ENCODE measurements around the gene FOXP2. TPM values are rescaled to one million over a fixed set of nuclear protein-coding genes. Genes with fewer than 3 reads are reported as not detected.
"Not testable (repeated sequence)": the region's sequence is repeated elsewhere in the genome, so short reads cannot be mapped to it uniquely, and the experiment has no call there.

Gene FOXP2
- polyA plus RNA-seq, 6 donors from 2014 or later, result not detected

- not testable (repeated sequence) for H3K4me3 Mint-ChIP-seq; H3K27ac Mint-ChIP-seq; H3K36me3 Mint-ChIP-seq; DNase-seq; H3K9me3 Mint-ChIP-seq; H3K4me1 Mint-ChIP-seq; H3K27me3 Mint-ChIP-seq; ATAC-seq (ENCODE audit: low read depth in 2 of 2)
Measured at GRCh38 chr7:114497491-114497890, 82.9 kb downstream of the FOXP2 start.

DNA sequence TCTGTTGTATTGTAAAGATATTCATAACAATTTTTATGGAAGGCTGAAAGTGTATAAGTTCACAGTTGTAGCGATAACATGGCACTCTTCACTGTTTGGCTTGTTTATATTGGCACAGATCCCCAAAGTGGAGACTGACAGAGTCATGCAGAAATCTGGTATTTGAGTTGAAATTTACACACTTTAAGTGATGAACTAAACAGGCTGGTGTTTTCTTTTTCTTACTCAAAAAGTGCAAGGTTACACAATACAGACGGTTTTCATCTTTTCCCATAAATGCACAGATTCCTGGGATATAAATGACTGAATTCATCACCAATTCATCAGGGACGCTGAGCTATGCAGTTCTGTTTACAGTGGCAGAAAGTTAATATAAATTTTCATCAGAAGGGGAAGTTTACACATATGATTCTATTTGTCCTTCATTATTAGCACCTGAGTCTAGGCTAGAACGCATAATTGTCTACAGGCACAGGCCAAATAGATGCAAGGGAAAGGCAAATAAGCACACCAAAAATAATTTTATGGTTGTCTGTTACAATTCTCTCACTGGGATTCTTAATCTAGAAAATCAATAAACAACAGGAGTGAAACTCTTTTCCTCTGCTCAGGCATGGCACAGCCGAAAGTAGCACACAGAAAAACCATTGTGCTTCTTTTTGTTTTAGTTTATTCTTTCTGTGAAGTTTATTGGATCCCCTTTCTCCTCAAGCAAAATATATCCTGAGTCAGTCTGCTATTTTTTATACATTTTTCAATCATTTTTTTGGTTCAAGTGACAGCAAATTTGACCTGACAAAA, 88.0 kb downstream of the FOXP2 start:
- H3K27me3 Mint-ChIP-seq, result no peaks in the 10 kb centered on the region
- H3K9me3 Mint-ChIP-seq, result no peaks in the 10 kb centered on the region
- ATAC-seq (ENCODE audit: low read depth in 2 of 2), result no peak
- H3K4me3 Mint-ChIP-seq, result no peak overlapping the region
- H3K4me1 Mint-ChIP-seq, result no peaks in the 10 kb centered on the region
- no peaks in the 10 kb centered on the region for H3K36me3 Mint-ChIP-seq
- no peak overlapping the region for H3K27ac Mint-ChIP-seq
- no peak for DNase-seq

- H3K4me3 Mint-ChIP-seq, result no peak overlapping the region
- no peaks in the 10 kb centered on the region for H3K27me3 Mint-ChIP-seq
- no peak for ATAC-seq (ENCODE audit: low read depth in 2 of 2)
- H3K4me1 Mint-ChIP-seq, result no peaks in the 10 kb centered on the region
- DNase-seq, result no peak
- H3K9me3 Mint-ChIP-seq, result no peaks in the 10 kb centered on the region
- no peak overlapping the region for H3K27ac Mint-ChIP-seq
- no peaks in the 10 kb centered on the region for H3K36me3 Mint-ChIP-seq
Measured at GRCh38 chr7:114504586-114504985, 90.0 kb downstream of the FOXP2 start.

DNA sequence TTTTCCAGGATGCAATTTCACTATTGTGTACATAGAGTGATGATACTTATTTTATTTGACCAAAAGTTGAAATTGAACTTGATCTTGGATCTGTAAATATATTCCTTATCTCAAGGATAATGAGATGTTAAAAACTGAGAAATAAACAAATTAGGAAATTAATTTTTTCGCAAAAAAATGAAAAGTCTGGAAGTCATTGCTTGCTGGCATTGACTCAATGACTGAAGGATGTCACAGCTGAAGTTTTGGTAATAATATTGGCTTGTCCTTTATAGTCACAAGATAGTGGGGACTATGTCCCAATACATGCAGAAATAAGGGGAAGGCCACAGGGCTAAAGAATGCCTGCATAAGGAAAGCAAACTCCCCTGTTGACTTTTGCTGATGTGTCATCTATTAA, 92.8 kb downstream of the FOXP2 start:
- Mint-ChIP-seq H3K9me3 (no peaks in the 10 kb centered on the region), H3K4me1 (no peaks in the 10 kb centered on the region), H3K36me3 (no peaks in the 10 kb centered on the region), H3K4me3 (no peak overlapping the region), H3K27me3 (no peaks in the 10 kb centered on the region), H3K27ac (no peak overlapping the region)
- ATAC-seq (ENCODE audit: low read depth in 2 of 2), result no peak
- DNase-seq, result no peak

GRCh38 chr7:114508086-114508485, 93.5 kb downstream of the FOXP2 start:
- H3K4me1 Mint-ChIP-seq, result no peaks in the 10 kb centered on the region
- H3K9me3 Mint-ChIP-seq, result no peaks in the 10 kb centered on the region
- H3K27me3 Mint-ChIP-seq, result no peaks in the 10 kb centered on the region
- ATAC-seq (ENCODE audit: low read depth in 2 of 2), result no peak
- no peak overlapping the region for H3K27ac Mint-ChIP-seq
- no peak for DNase-seq
- H3K36me3 Mint-ChIP-seq, result no peaks in the 10 kb centered on the region
- H3K4me3 Mint-ChIP-seq, result no peak overlapping the region

GRCh38 chr7:114510824-114511223, 96.2 kb downstream of the FOXP2 start:
- H3K4me3 Mint-ChIP-seq; H3K9me3 Mint-ChIP-seq; H3K4me1 Mint-ChIP-seq; H3K27ac Mint-ChIP-seq; H3K36me3 Mint-ChIP-seq; H3K27me3 Mint-ChIP-seq; DNase-seq; ATAC-seq (ENCODE audit: low read depth in 2 of 2): not testable (repeated sequence)

DNA sequence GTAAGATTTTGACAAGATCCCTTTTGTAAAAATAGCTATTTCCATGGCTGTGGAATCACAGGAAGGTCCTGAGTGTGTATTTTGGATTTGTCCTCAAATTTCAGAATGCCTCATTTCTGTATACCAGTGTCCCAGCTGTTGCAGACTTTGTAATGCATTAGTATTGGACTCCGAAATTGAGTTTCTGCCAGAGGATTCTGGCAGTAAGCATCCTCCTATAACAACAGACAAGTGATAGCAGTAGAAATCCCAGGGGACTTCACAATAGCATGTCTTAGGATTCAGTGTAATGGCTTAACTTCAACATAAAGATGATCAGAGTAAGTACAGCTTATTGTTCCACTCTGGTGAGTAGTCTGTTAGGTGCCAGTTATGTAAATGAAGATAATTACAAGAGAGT, 104.6 kb downstream of the FOXP2 start:
- Mint-ChIP-seq H3K27ac (no peak overlapping the region), H3K4me3 (no peak overlapping the region), H3K9me3 (peaks cover 0 to 3% (median 0%) of the 10 kb centered on the region in 7 donors), H3K36me3 (no peaks in the 10 kb centered on the region), H3K27me3 (no peaks in the 10 kb centered on the region), H3K4me1 (no peaks in the 10 kb centered on the region)
- ATAC-seq (ENCODE audit: low read depth in 2 of 2) (no peak), DNase-seq (no peak)

DNA sequence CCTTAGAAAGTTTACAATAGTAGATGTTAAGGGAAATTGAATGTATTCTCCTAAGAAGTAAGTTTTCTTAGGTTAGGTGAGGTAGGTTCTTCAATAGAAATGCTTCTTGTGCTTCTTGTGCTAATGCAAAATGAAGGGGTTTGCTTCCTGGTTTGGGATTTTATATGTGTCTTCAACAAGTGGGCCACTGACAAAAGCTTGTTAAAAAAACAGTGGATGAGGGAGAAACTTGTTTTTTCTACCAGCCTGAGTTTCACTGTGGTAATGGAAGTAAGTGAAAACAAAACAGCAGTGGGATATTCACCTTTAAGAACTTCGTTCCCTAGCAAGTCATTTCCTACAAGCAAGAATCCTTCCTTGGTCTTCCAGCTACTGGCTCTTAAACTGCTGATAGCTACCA, 107.5 kb downstream of the FOXP2 start:
- no peak for DNase-seq
- no peak overlapping the region for H3K27ac Mint-ChIP-seq

DNA sequence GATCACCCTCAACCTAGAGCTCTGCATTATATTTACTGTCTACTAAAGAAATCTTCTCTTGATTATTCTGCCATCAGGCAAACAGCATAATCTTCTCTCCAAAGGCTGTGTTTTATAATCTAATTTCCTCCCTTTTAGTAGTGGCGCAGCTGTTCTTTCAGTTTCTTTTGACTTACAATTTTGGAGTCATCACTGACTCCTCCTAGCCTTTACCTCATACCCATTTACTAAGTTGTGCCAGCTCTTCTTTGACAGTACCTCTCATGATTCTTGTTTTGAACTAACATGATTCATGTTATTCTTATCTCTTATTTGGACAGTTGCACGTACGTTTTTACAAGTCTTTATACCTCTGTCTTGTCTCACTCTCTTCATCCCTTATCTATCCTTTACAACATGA, 113.0 kb downstream of the FOXP2 start:
- no peak overlapping the region for H3K4me3 Mint-ChIP-seq

More for the DNA sequence above, 107.5 kb downstream of the FOXP2 start:
- Mint-ChIP-seq H3K4me3 (no peak overlapping the region), H3K4me1 (no peaks in the 10 kb centered on the region), H3K36me3 (no peaks in the 10 kb centered on the region), H3K9me3 (peaks cover 0 to 3% (median 0%) of the 10 kb centered on the region in 7 donors), H3K27me3 (no peaks in the 10 kb centered on the region)
- ATAC-seq (ENCODE audit: low read depth in 2 of 2), result no peak

DNA sequence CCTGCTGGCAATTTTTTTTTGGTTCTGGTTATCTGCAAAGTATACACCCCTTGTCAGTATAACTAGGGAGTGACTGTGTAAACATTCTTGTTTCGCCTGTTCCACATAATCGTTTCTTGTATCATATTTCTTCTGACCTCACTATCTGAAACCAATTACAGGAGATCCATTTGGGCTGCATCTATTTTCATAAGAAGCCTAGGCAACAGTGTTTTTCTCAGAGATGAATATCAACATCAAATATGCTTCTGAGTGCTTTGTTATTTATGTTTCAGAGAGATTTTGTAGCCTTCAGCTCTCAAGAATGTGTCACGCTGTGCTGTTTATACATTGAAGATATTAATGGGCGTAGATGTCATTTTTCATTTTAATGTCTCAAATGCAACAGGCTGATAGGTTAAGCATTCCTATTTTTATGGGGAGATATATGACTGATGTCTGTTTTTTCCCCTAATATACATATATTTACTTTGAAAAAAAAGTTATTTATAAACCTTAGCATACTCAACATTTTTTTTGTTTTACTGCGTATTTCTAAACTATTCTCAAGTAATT, 115.5 kb downstream of the FOXP2 start:
- Mint-ChIP-seq H3K4me3 (no peak overlapping the region), H3K27ac (no peak overlapping the region), H3K9me3 (no peaks in the 10 kb centered on the region), H3K36me3 (no peaks in the 10 kb centered on the region), H3K27me3 (no peaks in the 10 kb centered on the region), H3K4me1 (no peaks in the 10 kb centered on the region)
- ATAC-seq (ENCODE audit: low read depth in 2 of 2) (no peak), DNase-seq (no peak)

More for the DNA sequence above, 113.0 kb downstream of the FOXP2 start:
- ATAC-seq (ENCODE audit: low read depth in 2 of 2), result no peak
- no peak for DNase-seq
- Mint-ChIP-seq H3K27me3 (no peaks in the 10 kb centered on the region), H3K27ac (no peak overlapping the region), H3K4me1 (no peaks in the 10 kb centered on the region), H3K9me3 (no peaks in the 10 kb centered on the region), H3K36me3 (no peaks in the 10 kb centered on the region)

DNA sequence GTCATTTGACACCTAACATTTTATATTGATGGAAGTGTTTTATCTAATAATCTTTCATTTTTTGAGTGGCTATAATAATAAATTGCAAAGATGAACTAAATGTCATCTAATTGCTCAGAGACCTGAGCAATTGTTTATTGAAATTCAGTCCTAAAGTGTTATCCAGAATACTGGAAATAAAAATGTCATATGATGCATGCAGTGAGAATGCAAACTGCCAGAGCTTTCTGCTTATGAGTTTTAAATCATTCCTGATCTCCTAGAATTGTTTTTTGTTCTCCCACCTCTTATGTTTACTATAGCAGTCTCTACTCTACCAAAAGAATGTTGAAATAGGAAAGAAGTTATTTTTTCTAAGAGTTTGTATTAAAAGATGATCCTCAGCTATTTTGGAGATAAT, 116.7 kb downstream of the FOXP2 start:
- Mint-ChIP-seq H3K27ac (no peak overlapping the region), H3K4me3 (no peak overlapping the region), H3K4me1 (no peaks in the 10 kb centered on the region), H3K36me3 (no peaks in the 10 kb centered on the region), H3K9me3 (peaks cover 0 to 2% (median 0%) of the 10 kb centered on the region in 7 donors), H3K27me3 (no peaks in the 10 kb centered on the region)
- DNase-seq, result no peak
- no peak for ATAC-seq (ENCODE audit: low read depth in 2 of 2)

- ATAC-seq (ENCODE audit: low read depth in 2 of 2) (no peak), DNase-seq (no peak)
- no peak overlapping the region for H3K4me3 Mint-ChIP-seq
- no peaks in the 10 kb centered on the region for H3K4me1 Mint-ChIP-seq
- no peaks in the 10 kb centered on the region for H3K27me3 Mint-ChIP-seq
- no peaks in the 10 kb centered on the region for H3K36me3 Mint-ChIP-seq
- peaks cover 0 to 2% (median 0%) of the 10 kb centered on the region in 7 donors for H3K9me3 Mint-ChIP-seq
- H3K27ac Mint-ChIP-seq, result no peak overlapping the region
Measured at GRCh38 chr7:114533131-114533530, 118.5 kb downstream of the FOXP2 start.

DNA sequence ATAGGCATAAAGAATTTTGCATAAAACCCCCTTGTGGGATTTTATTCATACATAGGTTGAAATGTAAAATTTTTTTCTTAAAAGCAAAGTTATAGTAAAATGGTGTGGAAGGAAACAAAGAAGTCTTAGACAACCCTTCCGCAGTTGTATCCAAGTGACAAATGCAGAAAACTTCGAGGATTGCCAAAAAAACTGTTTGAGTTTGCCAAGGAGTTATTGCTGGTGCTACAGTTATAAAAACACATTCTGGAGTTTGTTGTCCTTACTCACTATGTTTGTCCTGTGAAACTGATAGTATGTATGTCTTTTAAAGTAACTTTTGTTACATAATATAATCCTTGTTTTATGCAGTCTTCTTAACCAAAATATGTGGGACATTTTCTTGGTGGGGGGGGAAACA, 120.3 kb downstream of the FOXP2 start:
- no peak overlapping the region for H3K27ac Mint-ChIP-seq
- no peaks in the 10 kb centered on the region for H3K4me1 Mint-ChIP-seq
- H3K27me3 Mint-ChIP-seq, result no peaks in the 10 kb centered on the region
- H3K4me3 Mint-ChIP-seq, result no peak overlapping the region
- no peaks in the 10 kb centered on the region for H3K36me3 Mint-ChIP-seq
- DNase-seq (no peak), ATAC-seq (ENCODE audit: low read depth in 2 of 2) (no peak)
- H3K9me3 Mint-ChIP-seq, result peaks cover 0 to 2% (median 0%) of the 10 kb centered on the region in 7 donors

DNA sequence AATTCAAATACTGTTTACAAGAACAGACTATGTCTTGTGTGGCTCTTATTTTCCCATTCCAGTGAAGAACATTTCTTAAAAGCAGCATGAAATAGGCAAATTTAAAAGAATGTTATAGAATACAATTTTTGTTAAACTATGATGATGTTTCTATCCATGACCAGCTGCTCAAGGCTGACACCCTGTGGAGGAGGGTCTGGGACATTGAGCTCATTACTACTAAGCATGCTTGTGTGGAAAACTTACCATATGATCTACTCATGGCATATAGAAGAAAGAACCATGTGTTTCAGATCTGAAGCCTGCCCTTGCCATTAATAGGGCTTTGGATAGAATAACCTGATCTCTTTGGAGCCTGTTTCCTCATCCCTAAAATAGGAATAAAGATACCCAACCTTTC, 125.0 kb downstream of the FOXP2 start:
- H3K27ac Mint-ChIP-seq, result no peak overlapping the region
- H3K27me3 Mint-ChIP-seq, result no peaks in the 10 kb centered on the region
- DNase-seq, result no peak
- no peak for ATAC-seq (ENCODE audit: low read depth in 2 of 2)
- no peaks in the 10 kb centered on the region for H3K36me3 Mint-ChIP-seq
- H3K9me3 Mint-ChIP-seq, result peaks cover 0 to 2% (median 0%) of the 10 kb centered on the region in 7 donors
- no peak overlapping the region for H3K4me3 Mint-ChIP-seq
- H3K4me1 Mint-ChIP-seq, result no peaks in the 10 kb centered on the region

Data from naive B cell (primary cell).